GM19043 (cell line): ENCODE measurements around the gene TP53AIP1.

ENCODE experiments used
- ATAC-seq: cut with Tn5 transposase; IDR thresholded peaks from one replicate; pipeline ENCODE4 v1.9.1; 2021; ENCODE audit warnings: low read depth; ENCODE audit not compliant: unreplicated experiment

TP53AIP1 gene

DNA sequence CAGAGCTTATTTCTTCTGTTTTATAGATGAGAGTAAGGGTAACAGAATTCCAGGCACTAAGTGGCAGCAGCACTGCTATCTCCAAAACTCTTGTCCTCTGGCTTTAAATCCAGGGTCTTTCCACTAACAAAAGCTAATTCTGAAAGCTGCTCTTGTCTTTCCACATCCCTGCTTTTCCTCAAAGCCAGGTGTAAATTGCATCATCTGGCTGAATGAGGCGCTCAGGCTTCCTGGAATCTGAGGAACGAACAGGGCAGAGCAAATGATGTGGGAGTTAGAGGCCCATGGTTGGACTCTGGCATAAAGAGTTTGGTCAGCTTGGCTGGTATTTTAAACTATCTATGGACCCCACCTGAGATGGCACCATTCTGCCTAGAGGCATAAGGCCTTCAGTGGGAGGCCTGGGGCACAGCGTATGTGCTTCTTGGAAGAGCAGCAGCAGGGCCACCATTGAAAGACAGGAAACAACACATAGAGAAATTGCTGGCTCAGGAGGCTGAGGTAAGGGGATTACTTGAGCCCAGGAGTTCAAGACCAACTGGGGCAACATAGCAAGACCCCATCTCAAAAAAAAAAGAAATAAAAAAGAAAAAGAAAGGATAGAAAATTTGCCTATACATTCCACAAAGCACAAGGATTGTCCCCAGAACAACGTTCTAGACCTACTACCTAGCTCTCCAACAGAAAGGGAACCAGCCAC is 49.7 kb downstream of the TP53AIP1 start:
- ATAC-seq = no peak

DNA sequence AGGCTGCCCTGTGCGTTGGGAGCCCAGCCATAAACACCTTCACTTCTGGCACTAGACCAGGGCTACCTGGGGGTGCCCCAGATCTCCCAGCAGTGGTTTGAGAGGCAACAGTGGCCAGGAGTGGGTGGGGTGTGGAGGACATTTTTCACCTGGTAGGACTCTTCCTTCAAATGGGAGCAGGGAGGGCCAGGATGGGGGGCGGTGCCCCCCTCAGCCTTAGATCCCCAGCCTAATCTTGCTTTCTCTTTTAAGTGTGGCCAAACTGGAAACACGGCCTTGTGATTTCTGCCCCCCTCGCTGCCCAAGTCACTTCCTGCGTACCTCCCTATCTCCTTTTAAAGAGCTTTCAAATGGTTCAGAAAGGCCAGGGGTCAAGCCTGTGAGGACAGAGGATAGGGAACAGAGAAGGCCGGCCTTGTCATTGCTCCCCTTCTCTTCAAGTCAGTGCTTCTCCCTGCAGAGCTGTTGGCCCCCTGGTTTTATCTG is 50.7 kb downstream of the TP53AIP1 start:
- ATAC-seq = no peak

DNA sequence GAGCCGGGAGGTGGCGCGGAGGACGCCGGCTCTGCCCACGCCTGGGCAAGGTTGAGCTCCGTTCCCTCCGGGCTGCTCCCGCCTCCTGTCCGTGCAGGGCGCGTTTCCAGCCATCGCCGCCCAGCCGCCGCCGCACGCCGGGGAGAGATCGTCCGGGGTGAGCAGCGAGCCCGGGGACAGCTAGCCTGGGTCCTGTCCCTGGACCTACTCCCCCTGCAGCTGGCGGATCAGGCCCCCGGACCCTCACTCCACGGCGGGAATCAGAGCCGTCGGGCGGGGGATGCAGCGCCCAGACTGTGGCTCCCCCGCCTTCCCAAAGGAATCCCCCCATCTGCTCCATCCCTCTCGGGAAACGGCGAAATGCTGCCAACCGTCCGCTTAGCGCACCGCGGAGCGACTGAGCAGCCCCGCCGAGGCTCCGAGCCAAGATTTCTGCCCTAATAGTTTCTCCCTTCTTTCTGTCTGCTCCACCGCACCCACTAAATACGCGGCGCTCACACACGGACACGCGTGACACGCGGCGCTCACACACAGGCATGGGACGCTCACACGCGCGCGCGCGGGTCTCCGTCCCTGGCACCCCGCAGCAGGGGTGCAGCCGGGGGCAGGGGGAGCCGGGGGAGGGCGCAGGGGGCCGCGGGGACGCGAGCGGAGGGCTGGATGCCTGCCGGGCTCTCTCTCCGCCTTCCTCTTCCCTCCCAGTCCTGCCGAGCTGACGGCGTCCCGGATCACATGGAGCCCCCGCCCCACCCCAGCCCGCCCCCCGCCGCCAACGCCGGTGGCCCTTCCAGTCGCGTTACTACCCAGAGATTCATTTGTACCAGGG is 51.9 kb downstream of the TP53AIP1 start, which contains the start of gene KCNJ5:
Gene KCNJ5 (plus strand): TSS at position 814 of the 826 bp plus-strand sequence. CDS start 19,918 bp downstream, outside the sequence.
- no peak for ATAC-seq

DNA sequence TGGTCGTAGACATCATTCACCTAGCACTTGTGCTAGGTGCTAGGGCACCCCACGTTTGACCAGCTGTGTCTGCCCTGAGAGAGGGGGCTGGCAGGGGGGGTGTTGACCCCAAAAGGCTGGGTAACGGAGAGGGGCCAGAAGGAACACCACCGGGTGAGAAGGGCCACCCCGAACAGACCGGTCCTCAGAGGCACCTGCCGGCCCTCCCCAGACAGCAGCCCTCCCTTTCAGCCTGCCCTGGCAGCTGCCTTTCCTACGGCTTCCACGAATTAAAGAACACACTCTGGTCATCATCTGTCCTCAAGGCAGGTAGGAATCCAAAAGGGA is 52.5 kb downstream of the TP53AIP1 start:
- ATAC-seq = no peak

DNA sequence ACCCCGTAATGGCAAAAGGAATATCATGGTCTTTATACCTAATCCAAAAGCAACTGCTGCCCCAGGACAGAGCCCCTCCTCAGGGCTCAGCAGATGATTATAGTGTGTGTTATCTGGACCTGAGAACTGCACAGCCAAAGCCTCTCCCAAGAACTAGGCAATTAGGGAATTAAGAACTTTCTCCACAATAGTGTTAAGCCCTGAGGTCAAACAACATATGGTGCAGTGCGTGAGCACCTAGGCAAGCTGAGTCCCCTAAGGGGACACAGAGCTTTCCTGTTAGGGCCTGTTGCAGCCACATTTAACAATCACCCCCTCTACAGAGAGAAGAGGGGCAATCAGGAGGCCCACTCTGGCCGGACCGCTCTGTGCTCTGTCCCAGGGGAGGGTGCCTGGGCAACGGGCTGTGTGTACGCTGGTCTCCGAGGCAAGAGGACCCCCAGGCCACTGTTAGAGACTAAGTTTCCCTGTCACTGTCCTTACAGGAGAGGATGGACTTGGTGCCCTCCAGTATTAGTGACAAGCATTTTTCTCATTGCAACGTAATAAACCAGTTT is 52.9 kb downstream of the TP53AIP1 start:
- no peak for ATAC-seq

DNA sequence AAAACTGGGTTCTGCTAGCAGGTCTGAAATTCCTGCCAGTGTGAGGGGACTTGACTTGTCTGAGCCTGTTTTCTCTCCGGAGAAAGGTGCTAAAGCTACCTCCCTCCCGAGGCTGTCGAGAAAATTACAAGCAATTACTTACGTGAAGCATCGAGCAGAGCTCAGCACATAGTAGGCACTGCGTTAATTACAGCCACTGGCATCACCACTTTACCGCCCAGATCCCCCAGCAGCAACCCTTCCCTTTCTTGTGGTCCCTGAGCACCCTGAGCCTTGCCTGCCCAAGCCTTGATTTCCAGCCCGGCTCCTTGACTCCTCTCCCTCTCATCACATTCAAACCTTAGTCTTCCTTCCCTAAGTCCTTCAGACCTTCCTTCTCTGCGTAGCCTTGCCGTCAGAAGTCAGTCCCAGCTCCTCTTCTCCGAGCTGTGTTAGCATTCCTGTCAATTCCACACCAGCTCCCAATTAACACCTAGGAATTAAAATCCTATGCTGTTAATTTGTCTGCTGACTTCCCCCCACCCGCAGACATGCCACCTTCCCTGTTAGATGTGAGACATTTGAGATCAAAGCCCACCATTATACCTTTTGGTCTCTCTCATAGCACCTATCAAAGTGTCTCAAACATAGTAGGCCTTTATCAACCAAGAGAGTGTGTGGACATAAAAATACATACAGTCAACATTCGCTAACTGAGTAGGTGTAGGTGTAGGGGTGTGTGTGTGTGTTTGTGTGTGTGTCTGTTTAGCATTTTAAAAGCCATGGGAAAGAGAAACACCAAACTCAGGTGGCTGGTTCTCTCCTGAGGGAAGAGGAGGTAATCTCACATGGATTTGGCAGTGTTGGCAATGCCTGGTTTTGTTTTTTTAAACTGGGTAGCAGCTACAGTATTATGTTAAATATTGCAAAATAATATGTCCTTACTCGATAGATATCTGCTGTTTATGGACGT is 54.4 kb downstream of the TP53AIP1 start:
- ATAC-seq = no peak

DNA sequence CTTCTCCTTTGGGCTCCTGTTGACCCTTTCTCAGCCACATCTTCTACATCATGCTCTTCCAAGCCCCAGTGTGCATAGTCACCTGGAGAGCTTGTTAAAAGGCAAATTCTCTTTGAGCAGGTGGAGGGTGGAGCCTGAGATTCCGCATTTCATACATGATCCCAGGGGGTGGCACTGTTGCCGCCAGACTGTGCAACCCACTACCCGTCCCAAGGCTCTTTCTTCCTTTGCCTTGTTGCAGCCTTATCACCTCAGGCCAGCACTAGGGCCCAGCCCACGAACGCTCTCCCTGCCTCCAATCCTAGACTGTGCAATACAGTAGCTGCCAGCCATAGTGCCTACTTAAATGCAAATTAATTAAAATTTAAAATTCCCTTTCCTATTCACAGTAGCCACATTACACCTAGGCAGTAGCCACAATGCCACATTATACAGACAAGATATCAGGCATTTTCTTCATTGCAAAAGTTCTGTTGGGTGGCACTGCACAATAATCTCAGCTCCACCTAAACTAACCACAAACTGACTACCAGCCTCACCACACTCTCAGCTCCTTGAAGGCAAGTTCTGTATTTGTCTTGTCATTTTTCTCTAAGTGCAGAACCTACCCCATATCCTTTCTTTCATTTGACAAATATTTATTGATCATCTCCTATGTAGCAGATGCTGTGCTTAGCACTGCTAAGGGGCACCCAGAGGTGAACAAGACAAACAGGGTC is 56.1 kb downstream of the TP53AIP1 start:
- ATAC-seq = no peak
